GM21381 (cell line): ENCODE results near the gene DTNB.
A peak's percentile ranks its signal among the peaks of the same experiment; 100 is the strongest.

Experiments
- ATAC-seq: cut with Tn5 transposase; IDR thresholded peaks from one replicate; pipeline ENCODE4 v1.9.1; 2021; ENCODE audit warnings: mild to moderate bottlenecking, moderate library complexity; ENCODE audit not compliant: unreplicated experiment

The DTNB gene

DNA sequence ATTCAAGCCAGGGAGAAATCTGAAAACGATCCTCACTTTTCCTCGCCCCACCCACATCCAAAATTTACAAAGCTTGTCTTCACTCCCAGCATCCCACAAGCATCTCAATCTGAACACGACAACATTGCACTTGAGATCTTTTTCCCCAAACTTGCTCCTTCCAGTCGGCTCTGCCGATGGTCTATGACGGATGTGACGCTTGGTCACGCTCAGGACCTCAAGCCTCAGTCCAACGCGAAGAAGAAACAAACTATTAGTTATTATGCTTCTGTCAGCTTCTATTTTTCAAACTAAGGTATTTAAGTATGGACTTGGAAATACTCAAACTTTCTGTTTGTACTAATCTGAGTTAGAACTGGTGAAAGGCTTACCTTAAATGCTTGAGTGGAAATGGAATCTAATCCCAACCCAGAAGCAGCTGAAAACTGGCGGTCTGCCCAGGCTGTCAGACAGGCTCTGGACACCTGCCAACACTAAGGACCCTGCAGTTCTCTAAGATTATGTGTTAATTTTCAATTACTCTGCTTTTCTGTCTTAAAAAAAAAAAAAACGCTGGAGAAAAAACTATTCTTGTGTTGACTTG lies 199.5 kb downstream of the DTNB start:
- no peak for ATAC-seq

- ATAC-seq = no peak
Measured at GRCh38 chr2:25473131-25473530, 200.2 kb downstream of the DTNB start.

DNA sequence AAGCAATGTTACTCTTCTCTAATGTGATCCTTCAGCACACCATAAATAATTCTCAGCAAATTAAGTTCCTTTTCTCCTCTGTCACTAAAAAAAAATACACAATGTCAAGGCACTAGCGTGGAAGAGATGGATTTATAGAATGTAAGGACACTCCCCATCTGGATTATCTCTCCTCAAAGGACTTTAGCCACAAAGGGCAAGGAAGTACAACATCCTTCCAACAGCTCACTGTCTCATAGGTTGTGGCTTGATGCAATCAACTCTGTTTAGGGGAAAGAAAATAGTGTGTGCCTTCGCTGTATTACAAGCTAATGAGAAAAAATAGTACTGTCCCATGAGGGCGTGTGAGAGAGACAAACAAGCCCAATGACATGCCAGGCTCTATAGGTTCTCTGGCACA lies 202.6 kb downstream of the DTNB start:
- ATAC-seq = no peak

GRCh38 chr2:25467743-25468142 lies 205.6 kb downstream of the DTNB start:
- ATAC-seq = no peak

DNA sequence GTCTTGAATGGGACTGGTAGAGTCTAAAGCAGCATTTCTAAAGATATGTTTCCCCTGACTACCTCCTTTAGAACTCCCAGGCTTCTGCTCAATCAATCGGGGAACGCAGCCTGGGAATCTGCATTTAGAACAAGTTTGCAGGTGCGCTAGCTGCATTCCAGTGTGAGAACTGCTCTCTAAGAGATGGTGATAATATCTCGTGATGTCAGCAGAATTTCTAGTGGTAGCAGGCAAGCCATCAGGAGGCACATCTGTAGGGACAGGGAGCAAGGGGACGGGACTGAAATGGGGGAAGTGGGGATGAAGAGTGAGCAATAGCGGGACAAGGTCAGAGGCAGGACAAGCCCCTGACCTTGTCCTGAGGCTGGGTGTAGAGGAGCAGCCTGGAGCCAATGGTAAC lies 211.4 kb downstream of the DTNB start:
- no peak for ATAC-seq

GRCh38 chr2:25460261-25460905 lies 213.0 kb downstream of the DTNB start:
- ATAC-seq = no peak

GRCh38 chr2:25454824-25455611 lies 218.4 kb downstream of the DTNB start:
- no peak for ATAC-seq

DNA sequence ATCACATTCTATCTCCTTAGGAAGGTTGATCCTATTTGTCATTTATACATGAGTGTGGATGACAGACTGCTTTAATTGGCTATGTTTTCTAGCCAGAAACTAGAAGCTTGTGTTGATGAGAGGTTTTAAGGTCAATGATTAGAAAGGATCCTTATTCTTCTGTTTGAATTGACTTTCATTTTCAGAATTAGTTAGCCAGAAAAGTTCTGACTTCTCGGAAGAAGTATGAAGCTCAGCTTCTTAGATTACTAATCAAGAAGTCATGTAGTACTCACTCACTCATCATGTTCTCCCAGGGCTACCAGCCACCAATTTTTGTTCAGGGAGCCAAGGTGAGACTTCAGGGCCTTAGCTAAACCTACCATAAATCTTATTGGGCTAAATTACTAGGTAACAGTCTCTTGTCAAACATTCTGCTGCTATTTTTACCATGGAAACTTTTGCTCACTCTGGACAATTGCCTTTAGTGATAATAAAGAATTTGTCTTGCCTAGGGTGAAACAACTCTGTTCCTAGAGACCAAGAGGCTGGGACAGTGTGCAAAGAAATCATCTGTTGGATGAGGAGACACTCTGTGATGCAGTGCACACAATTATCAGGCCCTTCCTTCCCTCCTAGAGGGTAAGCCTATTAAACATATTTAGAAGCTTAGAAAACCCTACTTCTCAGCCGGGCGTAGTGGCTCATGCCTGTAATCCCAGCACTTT lies 220.0 kb downstream of the DTNB start:
- ATAC-seq = peak; percentile 85

- no peak for ATAC-seq
Measured at GRCh38 chr2:25448808-25449207, 224.6 kb downstream of the DTNB start.

DNA sequence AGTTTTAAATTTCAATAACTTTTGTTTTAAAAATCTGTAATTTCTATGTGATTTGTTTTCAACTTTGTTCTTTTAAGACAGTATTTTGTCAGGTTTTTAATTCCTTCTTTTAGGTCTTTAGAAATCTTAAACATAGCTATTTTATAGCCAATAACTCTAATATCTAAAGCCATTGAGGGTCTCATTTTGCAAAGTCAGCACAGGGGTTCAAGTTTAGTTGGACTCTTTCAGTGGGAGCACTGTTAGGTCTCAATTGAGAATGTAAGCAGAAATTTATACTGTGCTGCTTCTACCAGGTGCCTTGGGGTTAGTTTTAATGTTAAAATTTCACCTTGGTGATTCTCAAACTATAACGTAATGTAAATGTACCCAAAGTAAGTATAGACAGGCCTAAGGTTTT lies 226.4 kb downstream of the DTNB start:
- no peak for ATAC-seq

DNA sequence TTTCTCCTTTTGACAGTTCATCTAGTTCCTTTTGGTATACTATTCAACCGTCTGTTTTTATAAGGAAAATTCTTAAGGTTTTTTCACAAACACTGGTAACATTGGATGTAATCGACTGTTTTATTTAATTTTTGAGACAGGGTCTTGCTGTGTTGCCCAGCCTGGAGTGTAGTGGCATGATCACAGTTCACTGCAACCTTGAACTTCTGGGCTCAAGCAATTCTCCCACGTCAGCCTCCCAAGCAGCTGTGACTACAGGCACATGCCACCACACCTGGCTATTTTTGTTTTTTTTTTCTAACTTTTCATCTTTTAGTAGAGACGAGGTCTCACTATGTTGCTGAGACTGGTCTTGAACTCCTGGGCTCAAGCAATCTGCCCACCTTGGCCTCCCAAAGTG lies 227.3 kb downstream of the DTNB start:
- no peak for ATAC-seq

GRCh38 chr2:25445464-25445863 lies 227.9 kb downstream of the DTNB start:
- no peak for ATAC-seq

- no peak for ATAC-seq
Measured at GRCh38 chr2:25444608-25445270, 228.6 kb downstream of the DTNB start.

GRCh38 chr2:25443766-25444165 lies 229.6 kb downstream of the DTNB start:
- ATAC-seq = no peak

DNA sequence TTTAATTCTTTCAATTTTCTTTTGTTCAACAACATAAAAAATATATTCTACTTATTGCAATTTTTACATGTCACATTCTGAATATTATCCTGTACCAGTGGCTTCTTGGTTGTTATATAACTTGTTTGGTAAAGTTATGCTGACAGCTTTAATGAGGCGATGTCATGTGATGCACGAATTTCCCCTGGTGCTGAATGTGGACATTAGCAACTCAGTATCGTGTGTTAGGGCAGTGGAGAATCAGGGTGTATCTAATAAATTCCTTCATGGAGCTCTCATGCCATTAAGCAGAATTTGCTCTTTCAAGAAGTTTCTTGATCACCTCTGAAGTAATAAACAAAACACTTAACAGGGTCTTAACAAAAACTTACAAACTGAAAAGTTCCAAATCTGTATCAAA lies 232.0 kb downstream of the DTNB start:
- ATAC-seq = no peak

GRCh38 chr2:25438793-25439192 lies 234.6 kb downstream of the DTNB start:
- no peak for ATAC-seq

DNA sequence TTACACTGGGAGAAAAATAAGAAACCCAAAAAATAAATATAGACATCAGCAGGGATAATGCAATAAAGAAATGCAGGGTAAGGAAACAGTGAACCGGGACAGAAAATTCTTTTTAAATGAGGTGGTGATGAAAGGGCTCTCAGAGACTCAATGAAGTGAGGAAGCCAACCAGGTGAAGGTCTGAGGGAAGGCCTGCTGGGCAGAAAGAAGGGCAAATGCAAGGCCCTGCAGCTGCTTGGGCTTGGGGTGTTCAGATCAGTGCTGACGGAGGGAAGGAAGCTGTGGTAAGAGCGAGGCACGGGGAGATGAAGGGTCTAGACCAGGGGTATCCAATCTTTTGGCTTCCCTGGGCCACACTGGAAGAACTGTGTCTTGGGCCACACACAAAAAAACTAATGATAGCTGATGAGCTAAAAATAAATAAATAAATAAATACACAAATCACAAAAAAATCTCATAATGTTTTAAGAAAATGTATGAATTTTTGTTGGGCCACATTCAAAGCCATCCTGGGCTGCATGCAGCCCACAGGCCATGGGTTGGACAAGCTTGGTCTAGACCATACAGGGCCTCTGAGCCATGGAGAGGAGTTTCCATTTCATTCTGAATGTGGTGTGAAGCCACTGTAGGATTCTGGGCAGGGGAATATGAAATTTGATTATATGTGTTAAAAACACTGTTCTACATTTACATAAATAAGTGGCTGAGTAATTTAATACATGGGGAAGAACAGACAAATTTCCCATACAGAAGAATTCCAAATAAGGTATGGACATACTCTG lies 235.3 kb downstream of the DTNB start:
- ATAC-seq = no peak

DNA sequence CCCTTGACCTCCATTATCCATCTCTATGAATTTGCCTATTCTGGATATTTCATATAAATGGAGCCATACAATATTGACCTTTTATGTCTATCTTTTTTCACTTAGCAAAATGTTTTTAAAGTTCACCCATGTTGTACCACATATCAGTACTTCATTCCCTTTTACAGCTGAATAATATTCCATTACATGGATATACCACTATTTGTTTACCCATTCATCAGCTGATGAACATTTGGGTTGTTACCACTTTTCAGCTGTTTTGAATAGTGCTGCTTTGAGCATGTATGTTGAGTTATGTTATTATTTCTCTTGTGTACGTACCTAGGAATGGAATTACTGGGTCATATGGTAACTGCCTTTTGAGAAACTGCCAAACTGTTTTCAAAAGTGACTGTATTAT lies 238.0 kb downstream of the DTNB start:
- no peak for ATAC-seq

GRCh38 chr2:25431604-25432003 lies 241.8 kb downstream of the DTNB start:
- ATAC-seq = peak; percentile 47

- ATAC-seq = no peak
Measured at GRCh38 chr2:25430556-25430955, 242.8 kb downstream of the DTNB start.
